SK-N-SH (cell line): ENCODE measurements around the gene MYL5. TPM values are rescaled to one million over a fixed set of nuclear protein-coding genes. Genes with fewer than 3 reads are reported as not detected.

Experiments used
- CTCF ChIA-PET: fragments of 300-600, 350-600 bp; formaldehyde crosslinking; extraction: SDS; loops from one replicate; lab custom pipeline; 2021; lab: Yijun Ruan, JAX
- POLR2A ChIA-PET: fragments of 350-600 bp; sonication (Branson Sonifier 250); formaldehyde crosslinking; extraction: SDS; loops from one replicate; lab custom pipeline; 2020; ENCODE audit warnings: antibody characterized with exemption, inconsistent platforms; lab: Yijun Ruan, JAX
- DNase-seq: peaks from one replicate; pipeline ENCODE4 v3.0.0; 2012
- H2AFZ ChIP-seq: fragments of 200-600 bp; sonication (generic); 2 replicates; pipeline ENCODE4 v1.8.1; 2016; ENCODE audit warnings: antibody characterized with exemption, mild to moderate bottlenecking, low read depth
- H3F3A ChIP-seq: fragments of 200-600 bp; sonication (generic); replicated peaks from 2 replicates; pipeline ENCODE3; 2016; ENCODE audit warnings: antibody characterized with exemption, mild to moderate bottlenecking; ENCODE audit not compliant: insufficient read depth
- H3K27ac ChIP-seq, 2 experiments: fragments of 200-500 bp in 1 of 2; fragments of 200-600 bp in 1 of 2; sonication (Bioruptor generic) in 1 of 2; sonication (generic), shearing (Covaris generic) in 1 of 2; 2 replicates each; pipeline versions ENCODE4 v1.5.1 to v1.6.1; 2014 to 2016; ENCODE audit warnings: low read depth in 2 of 2, inconsistent platforms in 1 of 2, low read length in 1 of 2, mild to moderate bottlenecking in 1 of 2, mixed read lengths in 1 of 2
- H3K27me3 ChIP-seq: fragments of 200-600 bp; sonication (generic), shearing (Covaris generic); 2 replicates; pipeline ENCODE4 v1.6.1; 2016; ENCODE audit warnings: mixed run types; ENCODE audit not compliant: insufficient read depth
- H3K36me3 ChIP-seq, 2 experiments: fragments of 200-500 bp in 1 of 2; fragments of 200-600 bp in 1 of 2; sonication (Bioruptor generic) in 1 of 2; sonication (generic) in 1 of 2; replicated peaks in 1 of 2; 2 replicates each; pipeline versions ENCODE3 to v1.5.1; 2014 to 2016; ENCODE audit warnings: low read length in 1 of 2, mild to moderate bottlenecking in 1 of 2; ENCODE audit not compliant: insufficient read depth in 2 of 2, control insufficient read depth in 1 of 2
- H3K4me1 ChIP-seq, 2 experiments: fragments of 200-500 bp in 1 of 2; fragments of 200-600 bp in 1 of 2; sonication (Bioruptor generic) in 1 of 2; sonication (generic), shearing (Covaris generic) in 1 of 2; 2 replicates each; pipeline versions ENCODE4 v1.5.1 to v1.6.1; 2014 to 2016; ENCODE audit warnings: low read depth in 1 of 2, low read length in 1 of 2, mixed run types in 1 of 2; ENCODE audit not compliant: insufficient read depth in 2 of 2, control insufficient read depth in 1 of 2
- H3K4me2 ChIP-seq: fragments of 200-600 bp; sonication (generic), shearing (Covaris generic); 2 replicates; pipeline ENCODE4 v1.6.1; 2017; ENCODE audit warnings: mixed run types
- H3K4me3 ChIP-seq, 2 experiments: fragments of 200-500 bp in 1 of 2; fragments of 200-600 bp in 1 of 2; sonication (Bioruptor generic) in 1 of 2; sonication (generic), shearing (Covaris generic) in 1 of 2; 2 replicates each; pipeline versions ENCODE4 v1.5.1 to v1.8.1; 2014 to 2016; ENCODE audit warnings: low read depth in 2 of 2, inconsistent platforms in 1 of 2, low read length in 1 of 2, mild to moderate bottlenecking in 1 of 2, mixed read lengths in 1 of 2, moderate library complexity in 1 of 2
- H3K79me2 ChIP-seq: fragments of 200-600 bp; sonication (generic); 2 replicates; pipeline ENCODE4 v1.8.1; 2017; ENCODE audit warnings: mild to moderate bottlenecking; ENCODE audit not compliant: insufficient read depth
- H3K9ac ChIP-seq: fragments of 200-600 bp; sonication (generic); 2 replicates; pipeline ENCODE4 v1.6.1; 2017; ENCODE audit warnings: mixed run types
- H3K9me2 ChIP-seq: fragments of 200-600 bp; sonication (generic); 2 replicates; pipeline ENCODE4 v1.6.1; 2017; ENCODE audit warnings: mixed run types
- H3K9me3 ChIP-seq: fragments of 200-600 bp; sonication (generic); 2 replicates; pipeline ENCODE4 v1.6.1; 2017; ENCODE audit warnings: mixed run types, mild to moderate bottlenecking, moderate library complexity
- H4K20me1 ChIP-seq: fragments of 200-600 bp; sonication (generic); 2 replicates; pipeline ENCODE4 v1.6.1; 2017; ENCODE audit warnings: mild to moderate bottlenecking, mixed run types; ENCODE audit not compliant: insufficient read depth
- CHD2 ChIP-seq: fragments of 150-350 bp; IDR thresholded peaks from 2 replicates; pipeline ENCODE4 v1.6.1; 2018; ENCODE audit warnings: low read length; ENCODE audit not compliant: partially characterized antibody
- ELF1 ChIP-seq: IDR thresholded peaks from 2 replicates; pipeline ENCODE4 v1.4.0; 2012
- EZH2phosphoT487 ChIP-seq: fragments of 200-600 bp; sonication (generic); IDR thresholded peaks from 2 replicates; pipeline ENCODE4 v1.6.1; 2017; ENCODE audit warnings: low read depth, mixed run types, mild to moderate bottlenecking, antibody characterized with exemption, moderate library complexity, borderline replicate concordance
- FOXJ3 ChIP-seq: sonication (generic); formaldehyde crosslinking; IDR thresholded peaks from 2 replicates; pipeline ENCODE4 v1.5.1; 2020; ENCODE audit warnings: mild to moderate bottlenecking, missing genetic modification reagents
- FOXM1 ChIP-seq: IDR thresholded peaks from 2 replicates; pipeline ENCODE4 v1.4.0; 2012; ENCODE audit warnings: low read depth, mild to moderate bottlenecking
- GABPA ChIP-seq: IDR thresholded peaks from 2 replicates; pipeline ENCODE4 v1.4.0; 2012; ENCODE audit warnings: low read depth, mild to moderate bottlenecking
- GATA2 ChIP-seq: sonication (generic); formaldehyde crosslinking; IDR thresholded peaks from 2 replicates; pipeline ENCODE4 v1.5.0; 2020; ENCODE audit warnings: mild to moderate bottlenecking, missing genetic modification reagents
- JUND ChIP-seq: IDR thresholded peaks from 2 replicates; pipeline ENCODE4 v1.4.0; 2012
- MEF2A ChIP-seq: IDR thresholded peaks from 2 replicates; pipeline ENCODE4 v1.4.0; 2012; ENCODE audit warnings: low read depth, borderline replicate concordance
- RAD21 ChIP-seq: IDR thresholded peaks from 2 replicates; pipeline ENCODE4 v1.6.1; 2012; ENCODE audit warnings: mild to moderate bottlenecking, low read length
- RCOR1 ChIP-seq: fragments of 150-350 bp; IDR thresholded peaks from 2 replicates; pipeline ENCODE4 v1.6.1; 2017; ENCODE audit warnings: antibody characterized with exemption, low read length
- TEAD4 ChIP-seq: IDR thresholded peaks from 2 replicates; pipeline ENCODE4 v1.4.0; 2012; ENCODE audit warnings: mild to moderate bottlenecking, borderline replicate concordance; ENCODE audit not compliant: insufficient read depth
- WGBS: methylation state at CpG from one replicate; pipeline ENCODE4 v1.1.6; 2017; ENCODE audit warnings: low lambda C conversion rate; 5-methylcytosine and 5-hydroxymethylcytosine counted together
- polyA plus RNA-seq, 3 experiments: library from polyadenylated mRNA; depleted of rRNA; stranded (reverse); fragments of >200 nt; gene quantifications; 2 replicates each; pipeline ENCODE4 v1.2.3, GENCODE V29; 2012
- TF ChIP-seq, protein P1 (sequence below): IDR thresholded peaks from 2 replicates; pipeline ENCODE4; 2012
- TF ChIP-seq, protein P2 (sequence below): IDR thresholded peaks from 2 replicates; pipeline ENCODE4 v1.4.0; 2012; ENCODE audit warnings: low read depth

Gene MYL5
- polyA plus RNA-seq, 1 of the 3 experiments (the other 2 are of a cell fraction) = 46.9 TPM

DNA sequence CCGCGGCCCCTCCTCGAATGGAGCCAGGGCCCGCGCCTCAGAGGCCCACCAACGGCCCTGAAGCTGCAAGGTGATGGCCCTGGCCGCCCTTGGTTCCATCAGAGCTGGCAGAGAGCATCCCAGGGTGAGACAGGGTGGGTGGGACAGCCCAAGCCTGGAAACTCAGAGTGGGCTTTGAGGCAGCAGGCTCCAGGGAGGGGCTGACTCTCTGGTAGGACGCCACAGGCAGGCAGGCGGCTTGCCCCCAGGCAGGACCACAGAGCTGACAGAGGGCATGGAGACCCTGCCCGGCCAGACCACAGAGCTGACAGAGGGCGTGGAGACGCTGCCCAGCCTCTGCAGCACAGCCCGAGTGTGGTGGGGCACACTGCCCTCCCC is 4.8 kb downstream of the MYL5 start:
- Histone ChIP-seq H3K36me3 (no peaks in the 10 kb centered on the region), H3K27ac (no peak overlapping the region), H3K9me3 (no peaks in the 10 kb centered on the region), H3K9me2 (no peaks in the 10 kb centered on the region), H3F3A (no peaks in the 10 kb centered on the region), H3K4me3 (no peak overlapping the region), H3K4me1 (peaks cover 6 to 43% of the 10 kb centered on the region in 2 experiments; a peak in 1 of 4 replicates), H3K4me2 (no peak overlapping the region), H3K27me3 (no peaks in the 10 kb centered on the region), H2AFZ (no peak overlapping the region), H3K9ac (no peak overlapping the region), H4K20me1 (no peaks in the 10 kb centered on the region), H3K79me2 (peaks cover 16% of the 10 kb centered on the region; the same call in 1 of the 2 replicates)
- POLR2A ChIA-PET = no interaction called here
- WGBS = 60% methylated on average over 1 of the region's 13 CpGs
- TF ChIP-seq GATA2 (CRISPR knock-in tag) (no peak), EZH2phosphoT487 (no peak), GABPA (no peak), FOXJ3 (CRISPR knock-in tag) (no peak), TEAD4 (no peak), MEF2A (no peak), CHD2 (no peak), FOXM1 (no peak), JUND (no peak), RAD21 (no peak), RCOR1 (no peak)
- TF ChIP-seq, protein P1, sequence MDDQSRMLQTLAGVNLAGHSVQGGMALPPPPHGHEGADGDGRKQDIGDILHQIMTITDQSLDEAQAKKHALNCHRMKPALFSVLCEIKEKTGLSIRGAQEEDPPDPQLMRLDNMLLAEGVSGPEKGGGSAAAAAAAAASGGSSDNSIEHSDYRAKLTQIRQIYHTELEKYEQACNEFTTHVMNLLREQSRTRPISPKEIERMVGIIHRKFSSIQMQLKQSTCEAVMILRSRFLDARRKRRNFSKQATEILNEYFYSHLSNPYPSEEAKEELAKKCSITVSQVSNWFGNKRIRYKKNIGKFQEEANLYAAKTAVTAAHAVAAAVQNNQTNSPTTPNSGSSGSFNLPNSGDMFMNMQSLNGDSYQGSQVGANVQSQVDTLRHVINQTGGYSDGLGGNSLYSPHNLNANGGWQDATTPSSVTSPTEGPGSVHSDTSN = no peak
- TF ChIP-seq, protein P2, sequence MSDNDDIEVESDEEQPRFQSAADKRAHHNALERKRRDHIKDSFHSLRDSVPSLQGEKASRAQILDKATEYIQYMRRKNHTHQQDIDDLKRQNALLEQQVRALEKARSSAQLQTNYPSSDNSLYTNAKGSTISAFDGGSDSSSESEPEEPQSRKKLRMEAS = no peak
- CTCF ChIA-PET = no interaction called here
- no peak for DNase-seq

DNA sequence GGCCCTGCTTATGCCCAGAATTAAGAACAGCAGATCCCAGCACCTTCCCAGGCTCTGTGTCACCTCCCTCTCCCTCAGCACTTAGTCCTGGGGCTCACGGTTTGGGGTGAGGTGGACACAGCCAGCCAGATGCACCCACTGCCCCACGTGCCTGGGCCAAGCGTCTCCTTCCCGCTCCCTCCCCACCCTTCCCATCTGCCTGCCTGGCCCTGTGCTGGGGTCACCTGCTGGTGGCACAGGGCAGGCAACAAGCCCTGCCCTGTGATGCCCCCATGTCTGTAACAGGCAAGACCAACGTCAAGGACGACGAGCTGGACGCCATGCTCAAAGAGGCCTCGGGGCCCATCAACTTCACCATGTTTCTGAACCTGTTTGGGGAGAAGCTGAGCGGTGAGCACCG is 5.3 kb downstream of the MYL5 start:
- Histone ChIP-seq H4K20me1 (no peaks in the 10 kb centered on the region), H2AFZ (no peak overlapping the region), H3K79me2 (peaks cover 13% of the 10 kb centered on the region; the same call in 1 of the 2 replicates), H3K9ac (no peak overlapping the region), H3K4me2 (no peak overlapping the region; the same call in 1 of the 2 replicates), H3K36me3 (no peaks in the 10 kb centered on the region), H3K4me1 (peaks cover 6 to 49% of the 10 kb centered on the region in 2 experiments; a peak in 1 of 4 replicates), H3K27ac (no peak overlapping the region; a peak in 1 of 4 replicates), H3K27me3 (no peaks in the 10 kb centered on the region), H3K9me3 (no peaks in the 10 kb centered on the region), H3K9me2 (no peaks in the 10 kb centered on the region), H3F3A (no peaks in the 10 kb centered on the region), H3K4me3 (no peak overlapping the region)
- ChIA-PET POLR2A (interaction anchor here (1.1 to 1.8 kb wide), 2 partner anchors 9 to 15 kb away, joined by 5 to 6 read pairs; no protein-coding TSS in a partner anchor), CTCF (no interaction called here)
- no peak for TF ChIP-seq ELF1
- WGBS = 94% methylated on average over 8 of the region's 11 CpGs
- DNase-seq = no peak
